ENCODE measurements around the gene COL8A2. TPM values are rescaled to one million over a fixed set of nuclear protein-coding genes. Genes with fewer than 3 reads are reported as not detected.

Gene COL8A2
- total RNA-seq, 1 experiment from 2014 or later, result 1.2 TPM

DNA sequence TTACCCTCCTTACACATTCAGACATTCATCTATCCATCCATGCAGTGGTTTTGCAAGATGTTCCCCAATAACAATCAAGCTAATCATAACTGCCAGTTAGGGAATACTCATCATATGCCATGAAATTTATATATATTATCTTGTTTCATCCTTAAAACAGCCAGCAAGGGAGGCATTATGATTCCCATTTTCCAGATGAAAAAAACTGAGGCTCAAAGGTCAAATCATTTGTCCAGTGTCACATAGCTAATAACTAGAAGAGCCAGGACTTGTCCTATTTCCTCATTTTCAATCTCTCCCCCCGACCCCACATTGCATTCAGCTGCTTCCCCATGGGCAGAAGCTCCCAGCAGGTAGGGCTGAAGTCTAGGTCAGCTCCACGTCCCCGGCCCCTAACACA is 7.0 kb upstream of the COL8A2 start:
- BruUV-seq (replicated peaks), result no TSS peak
- H3K36me3 ChIP-seq (ENCODE audit: control insufficient read depth, insufficient read depth, low read length), result peaks cover 3% of the 10 kb centered on the region; the same call in 1 of the 2 replicates
- ChIA-PET POLR2A (no interaction called here), CTCF (interaction anchor here (0.8 to 1.3 kb wide), 3 partner anchors 30 to 64 kb away, joined by 3 to 4 read pairs (median 3); no protein-coding TSS in a partner anchor)
- H3K9me3 ChIP-seq (ENCODE audit: control insufficient read depth, insufficient read depth, low read depth, low read length), result no peaks in the 10 kb centered on the region
- TF ChIP-seq POLR2AphosphoS5 (IDR thresholded peaks at IDR 0.05; ENCODE audit: low read depth, low read length), result no peak
- TF ChIP-seq, protein P1, sequence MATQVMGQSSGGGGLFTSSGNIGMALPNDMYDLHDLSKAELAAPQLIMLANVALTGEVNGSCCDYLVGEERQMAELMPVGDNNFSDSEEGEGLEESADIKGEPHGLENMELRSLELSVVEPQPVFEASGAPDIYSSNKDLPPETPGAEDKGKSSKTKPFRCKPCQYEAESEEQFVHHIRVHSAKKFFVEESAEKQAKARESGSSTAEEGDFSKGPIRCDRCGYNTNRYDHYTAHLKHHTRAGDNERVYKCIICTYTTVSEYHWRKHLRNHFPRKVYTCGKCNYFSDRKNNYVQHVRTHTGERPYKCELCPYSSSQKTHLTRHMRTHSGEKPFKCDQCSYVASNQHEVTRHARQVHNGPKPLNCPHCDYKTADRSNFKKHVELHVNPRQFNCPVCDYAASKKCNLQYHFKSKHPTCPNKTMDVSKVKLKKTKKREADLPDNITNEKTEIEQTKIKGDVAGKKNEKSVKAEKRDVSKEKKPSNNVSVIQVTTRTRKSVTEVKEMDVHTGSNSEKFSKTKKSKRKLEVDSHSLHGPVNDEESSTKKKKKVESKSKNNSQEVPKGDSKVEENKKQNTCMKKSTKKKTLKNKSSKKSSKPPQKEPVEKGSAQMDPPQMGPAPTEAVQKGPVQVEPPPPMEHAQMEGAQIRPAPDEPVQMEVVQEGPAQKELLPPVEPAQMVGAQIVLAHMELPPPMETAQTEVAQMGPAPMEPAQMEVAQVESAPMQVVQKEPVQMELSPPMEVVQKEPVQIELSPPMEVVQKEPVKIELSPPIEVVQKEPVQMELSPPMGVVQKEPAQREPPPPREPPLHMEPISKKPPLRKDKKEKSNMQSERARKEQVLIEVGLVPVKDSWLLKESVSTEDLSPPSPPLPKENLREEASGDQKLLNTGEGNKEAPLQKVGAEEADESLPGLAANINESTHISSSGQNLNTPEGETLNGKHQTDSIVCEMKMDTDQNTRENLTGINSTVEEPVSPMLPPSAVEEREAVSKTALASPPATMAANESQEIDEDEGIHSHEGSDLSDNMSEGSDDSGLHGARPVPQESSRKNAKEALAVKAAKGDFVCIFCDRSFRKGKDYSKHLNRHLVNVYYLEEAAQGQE (IDR thresholded peaks at IDR 0.05; ENCODE audit: insufficient read depth in 1 of 2, low read depth in 2 of 2, low read length in 1 of 2), result no peak
- TF ChIP-seq SIN3A (IDR thresholded peaks at IDR 0.05; ENCODE audit: borderline replicate concordance, insufficient read depth, low read depth, low read length), result no peak
- TF ChIP-seq, protein P2, sequence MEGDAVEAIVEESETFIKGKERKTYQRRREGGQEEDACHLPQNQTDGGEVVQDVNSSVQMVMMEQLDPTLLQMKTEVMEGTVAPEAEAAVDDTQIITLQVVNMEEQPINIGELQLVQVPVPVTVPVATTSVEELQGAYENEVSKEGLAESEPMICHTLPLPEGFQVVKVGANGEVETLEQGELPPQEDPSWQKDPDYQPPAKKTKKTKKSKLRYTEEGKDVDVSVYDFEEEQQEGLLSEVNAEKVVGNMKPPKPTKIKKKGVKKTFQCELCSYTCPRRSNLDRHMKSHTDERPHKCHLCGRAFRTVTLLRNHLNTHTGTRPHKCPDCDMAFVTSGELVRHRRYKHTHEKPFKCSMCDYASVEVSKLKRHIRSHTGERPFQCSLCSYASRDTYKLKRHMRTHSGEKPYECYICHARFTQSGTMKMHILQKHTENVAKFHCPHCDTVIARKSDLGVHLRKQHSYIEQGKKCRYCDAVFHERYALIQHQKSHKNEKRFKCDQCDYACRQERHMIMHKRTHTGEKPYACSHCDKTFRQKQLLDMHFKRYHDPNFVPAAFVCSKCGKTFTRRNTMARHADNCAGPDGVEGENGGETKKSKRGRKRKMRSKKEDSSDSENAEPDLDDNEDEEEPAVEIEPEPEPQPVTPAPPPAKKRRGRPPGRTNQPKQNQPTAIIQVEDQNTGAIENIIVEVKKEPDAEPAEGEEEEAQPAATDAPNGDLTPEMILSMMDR (IDR thresholded peaks at IDR 0.05), result no peak
- TF ChIP-seq TCF7L2 (IDR thresholded peaks at IDR 0.05; ENCODE audit: low read depth, low read length), result no peak
- in situ Hi-C loops (cut with HindIII; ENCODE audit: low pct_unique_long_range_greater_than_20kb, low sequenced_read_pairs), result no loop called here
- no peak overlapping the region for H3K27ac ChIP-seq (ENCODE audit: low read length)
- intact Hi-C loops (cut with micrococcal nuclease; ENCODE audit: unreplicated experiment), result no loop called here
- H3K4me1 ChIP-seq (ENCODE audit: control insufficient read depth, insufficient read depth, low read length), result peaks cover 3% of the 10 kb centered on the region; the same call in 1 of the 2 replicates
- H3K4me3 ChIP-seq (ENCODE audit: low read depth in 2 of 2, low read length in 2 of 2), result no peak overlapping the region
- no peaks in the 10 kb centered on the region for H3K27me3 ChIP-seq (ENCODE audit: control insufficient read depth, insufficient read depth, low read length)
- ATAC-seq (no peak), DNase-seq (ENCODE audit: low read depth, low spot score) (no peak)

DNA sequence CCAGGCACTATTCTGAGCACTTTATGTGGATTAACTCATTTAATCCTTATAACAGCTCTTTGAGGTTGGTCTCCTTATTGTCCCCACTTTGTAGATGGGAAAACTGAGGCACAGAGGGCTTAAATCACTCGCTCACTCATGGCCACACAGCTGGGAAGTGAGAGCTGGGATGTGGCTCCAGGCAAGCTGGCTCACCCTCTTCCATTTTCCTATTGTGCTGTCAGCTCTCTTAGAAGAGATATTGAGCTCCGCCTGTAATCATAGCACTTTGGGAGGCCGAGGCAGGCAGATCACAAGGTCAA is 3.8 kb upstream of the COL8A2 start:
- Histone ChIP-seq H3K36me3 (ENCODE audit: control insufficient read depth, insufficient read depth, low read length) (no peaks in the 10 kb centered on the region), H3K9me3 (ENCODE audit: control insufficient read depth, insufficient read depth, low read depth, low read length) (no peaks in the 10 kb centered on the region), H3K4me3 (ENCODE audit: low read depth in 2 of 2, low read length in 2 of 2) (no peak overlapping the region), H3K27me3 (ENCODE audit: control insufficient read depth, insufficient read depth, low read length) (peaks cover 2% of the 10 kb centered on the region; the same call in 1 of the 2 replicates), H3K27ac (ENCODE audit: low read length) (no peak overlapping the region), H3K4me1 (ENCODE audit: control insufficient read depth, insufficient read depth, low read length) (peaks cover 9% of the 10 kb centered on the region; the same call in 1 of the 2 replicates)
- ATAC-seq (no peak), DNase-seq (ENCODE audit: low read depth, low spot score) (no peak)
- TF ChIP-seq, protein P1 (IDR thresholded peaks at IDR 0.05; ENCODE audit: insufficient read depth in 1 of 2, low read depth in 2 of 2, low read length in 1 of 2), result no peak
- TF ChIP-seq TCF7L2 (IDR thresholded peaks at IDR 0.05; ENCODE audit: low read depth, low read length) (no peak), POLR2AphosphoS5 (IDR thresholded peaks at IDR 0.05; ENCODE audit: low read depth, low read length) (no peak), SIN3A (IDR thresholded peaks at IDR 0.05; ENCODE audit: borderline replicate concordance, insufficient read depth, low read depth, low read length) (no peak)
- TF ChIP-seq, protein P2 (IDR thresholded peaks at IDR 0.05), result no peak
- BruUV-seq (replicated peaks), result no TSS peak
- ChIA-PET CTCF (interaction anchor here (0.6 to 0.7 kb wide), 2 partner anchors 403 to 695 kb away, joined by 3 to 7 read pairs; no protein-coding TSS in a partner anchor), POLR2A (interaction anchor here (0.7 kb wide), 1 partner anchor 63 kb away, joined by 8 read pairs; no protein-coding TSS in a partner anchor)
- in situ Hi-C loops (cut with HindIII; ENCODE audit: low pct_unique_long_range_greater_than_20kb, low sequenced_read_pairs), result no loop called here
- intact Hi-C loops (cut with micrococcal nuclease; ENCODE audit: unreplicated experiment), result no loop called here

All from Panc1 (cell line).